Measurements from ENCODE around the gene FOXN3. TPM values are rescaled to one million over a fixed set of nuclear protein-coding genes. Genes with fewer than 3 reads are reported as not detected.

Gene FOXN3
- total RNA-seq, 2 donors from 2014 or later, result 61.2 to 84.1 TPM

GRCh38 chr14:89382901-89383845, 33.9 kb downstream of the FOXN3 start:
- Mint-ChIP-seq H3K36me3 (ENCODE audit: low read depth) (peaks cover 26% of the 10 kb centered on the region), H3K4me3 (no peak overlapping the region), H3K4me1 (peaks cover 19% of the 10 kb centered on the region), H3K27ac (no peak overlapping the region), H3K27me3 (ENCODE audit: insufficient read depth) (no peaks in the 10 kb centered on the region), H3K9me3 (peaks cover 14% of the 10 kb centered on the region)
- no peak overlapping the region for H3K27ac ChIP-seq (ENCODE audit: low read depth, low read length)
- H3K9ac ChIP-seq (ENCODE audit: extremely low read depth, low read length, poor library complexity, severe bottlenecking), result no peak overlapping the region
- DNase-seq, result no peak
- H3K4me3 ChIP-seq (ENCODE audit: low read length), result no peak overlapping the region
- H3K9me3 ChIP-seq (ENCODE audit: control insufficient read depth, low read length), result peaks cover 15% of the 10 kb centered on the region
- H3K4me1 ChIP-seq (ENCODE audit: control insufficient read depth, insufficient read depth, low read length), result no peaks in the 10 kb centered on the region
- H3K36me3 ChIP-seq (ENCODE audit: control insufficient read depth, insufficient read depth, low read length), result peaks cover 3% of the 10 kb centered on the region
- no peak for TF ChIP-seq CTCF (conservative IDR thresholded peaks at IDR 0.05)
- WGBS, 2 experiments (ENCODE audit: insufficient coverage in 1 of 2, insufficient read length in 1 of 2), result 94 to 99% methylated on average over 10 to 12 of the region's 14 CpGs
- H3K27me3 ChIP-seq (ENCODE audit: control insufficient read depth, insufficient read depth, low read length, poor library complexity, severe bottlenecking), result no peaks in the 10 kb centered on the region

GRCh38 chr14:89382487-89382886, 34.5 kb downstream of the FOXN3 start:
- Histone ChIP-seq H3K4me3 (ENCODE audit: low read length) (no peak overlapping the region), H3K9ac (ENCODE audit: extremely low read depth, low read length, poor library complexity, severe bottlenecking) (no peak overlapping the region), H3K9me3 (ENCODE audit: control insufficient read depth, low read length) (peaks cover 15% of the 10 kb centered on the region), H3K36me3 (ENCODE audit: control insufficient read depth, insufficient read depth, low read length) (peaks cover 3% of the 10 kb centered on the region), H3K27me3 (ENCODE audit: control insufficient read depth, insufficient read depth, low read length, poor library complexity, severe bottlenecking) (no peaks in the 10 kb centered on the region), H3K27ac (ENCODE audit: low read depth, low read length) (no peak overlapping the region), H3K4me1 (ENCODE audit: control insufficient read depth, insufficient read depth, low read length) (no peaks in the 10 kb centered on the region)
- 91 to 100% methylated on average over 1 to 5 of the region's 5 CpGs for WGBS, 2 experiments (ENCODE audit: insufficient coverage in 1 of 2, insufficient read length in 1 of 2)
- Mint-ChIP-seq H3K27ac (no peak overlapping the region), H3K27me3 (ENCODE audit: insufficient read depth) (no peaks in the 10 kb centered on the region), H3K4me1 (peaks cover 15% of the 10 kb centered on the region), H3K9me3 (peaks cover 14% of the 10 kb centered on the region), H3K36me3 (ENCODE audit: low read depth) (peaks cover 32% of the 10 kb centered on the region), H3K4me3 (no peak overlapping the region)
- no peak for DNase-seq
- no peak for TF ChIP-seq CTCF (conservative IDR thresholded peaks at IDR 0.05)

GRCh38 chr14:89379891-89380820, 36.9 kb downstream of the FOXN3 start:
- Histone ChIP-seq H3K9ac (ENCODE audit: extremely low read depth, low read length, poor library complexity, severe bottlenecking) (no peak overlapping the region), H3K27me3 (ENCODE audit: control insufficient read depth, insufficient read depth, low read length, poor library complexity, severe bottlenecking) (no peaks in the 10 kb centered on the region), H3K27ac (ENCODE audit: low read depth, low read length) (no peak overlapping the region), H3K4me1 (ENCODE audit: control insufficient read depth, insufficient read depth, low read length) (no peaks in the 10 kb centered on the region), H3K9me3 (ENCODE audit: control insufficient read depth, low read length) (peaks cover 18% of the 10 kb centered on the region), H3K4me3 (ENCODE audit: low read length) (no peak overlapping the region), H3K36me3 (ENCODE audit: control insufficient read depth, insufficient read depth, low read length) (peaks cover 3% of the 10 kb centered on the region)
- Mint-ChIP-seq H3K27me3 (ENCODE audit: insufficient read depth) (no peaks in the 10 kb centered on the region), H3K4me3 (no peak overlapping the region), H3K27ac (no peak overlapping the region), H3K9me3 (peaks cover 14% of the 10 kb centered on the region), H3K36me3 (ENCODE audit: low read depth) (peaks cover 32% of the 10 kb centered on the region), H3K4me1 (peaks cover 3% of the 10 kb centered on the region)
- no peak for TF ChIP-seq CTCF (conservative IDR thresholded peaks at IDR 0.05)
- DNase-seq, result no peak
- 91 to 94% methylated on average over 8 to 16 of the region's 16 CpGs for WGBS, 2 experiments (ENCODE audit: insufficient coverage in 1 of 2, insufficient read length in 1 of 2)
